Measurements from ENCODE around the gene PDYN. TPM values are rescaled to one million over a fixed set of nuclear protein-coding genes. Genes with fewer than 3 reads are reported as not detected.
"Not testable (repeated sequence)": the region's sequence is repeated elsewhere in the genome, so short reads cannot be mapped to it uniquely, and the experiment has no call there.

The PDYN gene
- polyA plus RNA-seq (ENCODE audit: insufficient read length in 4 of 4): under 1 TPM; 0.23 to 0.66 (median 0.35) TPM

DNA sequence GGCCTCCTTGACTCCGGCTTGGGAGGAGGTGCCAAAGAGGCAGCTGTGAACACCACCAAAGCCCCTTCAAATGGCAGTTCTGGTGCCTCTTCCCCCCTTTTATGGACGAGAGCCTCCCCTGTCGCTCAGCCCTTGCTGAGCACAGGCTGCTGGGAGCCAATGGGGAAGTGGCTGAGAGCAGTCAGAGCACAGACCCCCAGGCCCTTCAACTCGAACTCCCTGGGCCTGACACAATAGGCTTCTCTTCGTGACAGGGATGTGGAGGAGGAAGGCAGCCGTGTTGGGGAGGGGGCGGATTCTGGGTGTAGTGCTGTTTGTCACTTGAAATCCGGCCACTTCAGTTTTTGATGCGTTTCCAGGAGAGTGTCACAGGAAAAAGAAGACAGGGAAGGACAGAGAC lies at the start of gene PDYN:
Gene PDYN, minus strand, starts transcription at position 73 of the 400 bp plus-strand sequence. CDS start 10,974 bp downstream, outside the sequence.
- no peak for DNase-seq (ENCODE audit: low read depth in 4 of 4, low spot score in 3 of 4)

DNA sequence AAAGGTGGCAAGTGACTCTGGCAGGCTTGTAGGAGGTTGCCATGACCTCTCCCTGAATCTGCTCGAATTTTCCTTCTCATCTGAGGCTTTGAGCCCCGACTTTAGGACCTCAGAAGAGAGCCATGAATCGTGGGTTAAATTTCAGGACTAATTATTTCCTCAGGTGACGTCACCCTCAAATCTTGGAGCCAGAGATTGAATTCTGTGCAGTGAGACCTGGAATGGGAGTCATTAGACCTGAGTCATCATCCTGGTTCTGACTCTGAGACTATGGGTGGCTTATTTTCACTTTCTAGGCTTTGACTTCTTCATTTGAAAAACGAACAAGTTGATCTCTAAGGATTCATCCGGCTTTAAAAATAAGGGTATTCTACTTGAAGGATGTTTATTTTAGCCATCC lies 48.5 kb upstream of the PDYN start:
- DNase-seq (ENCODE audit: low read depth in 4 of 4, low spot score in 3 of 4): no peak

DNA sequence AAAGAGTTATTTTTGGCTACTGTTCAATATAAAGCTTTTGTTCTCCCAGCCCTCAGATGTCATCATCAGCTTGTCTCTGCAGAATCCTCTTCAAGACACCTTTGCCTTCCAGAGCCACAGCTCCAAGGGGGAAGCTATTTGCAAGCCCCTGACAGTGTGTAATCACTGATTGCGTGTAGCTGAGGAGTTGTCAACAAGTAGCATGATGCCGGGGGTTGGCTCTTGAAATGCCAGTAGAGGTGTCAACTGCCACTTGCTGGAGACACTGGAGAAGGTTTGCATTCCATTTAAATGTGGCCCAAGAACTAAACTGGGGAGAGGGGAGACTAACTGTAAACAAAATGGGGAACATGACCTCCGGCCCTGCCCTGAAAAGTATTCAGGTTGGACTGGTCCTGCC lies 44.3 kb upstream of the PDYN start:
- DNase-seq (ENCODE audit: low read depth in 4 of 4, low spot score in 3 of 4): no peak

DNA sequence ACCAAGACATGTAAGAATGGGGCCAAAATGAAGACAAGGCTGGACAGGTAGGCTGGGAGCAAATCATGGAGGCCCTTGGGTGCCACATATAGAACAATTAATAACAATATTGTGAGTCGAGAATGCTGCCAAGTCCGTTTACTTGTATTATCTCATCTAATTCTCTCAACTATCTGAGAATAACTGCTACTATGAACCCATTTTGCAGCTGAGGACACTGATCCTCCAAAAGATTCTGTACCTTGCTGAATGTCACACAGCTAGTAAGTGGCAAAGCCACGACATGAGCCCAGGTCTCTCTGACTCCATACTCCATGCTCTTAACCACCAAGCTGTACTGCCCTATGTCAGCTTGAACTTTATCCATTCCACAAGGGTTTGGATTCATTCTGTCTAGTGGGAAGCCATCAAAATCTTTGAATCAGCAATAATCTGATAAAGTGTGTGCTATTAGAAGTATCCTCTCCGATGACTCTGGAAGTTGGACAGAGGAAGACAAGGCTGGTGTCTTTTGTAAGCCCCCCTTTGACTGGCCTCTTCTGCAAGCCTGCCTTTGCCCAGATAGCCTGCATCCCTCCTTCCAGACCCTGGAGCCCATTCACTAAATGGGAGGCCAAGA lies 43.5 kb upstream of the PDYN start:
- DNase-seq (ENCODE audit: low read depth in 4 of 4, low spot score in 3 of 4): no peak

GRCh38 chr20:2036357-2036756 lies 42.5 kb upstream of the PDYN start:
- DNase-seq (ENCODE audit: low read depth in 4 of 4, low spot score in 3 of 4): not testable (repeated sequence)

- DNase-seq (ENCODE audit: low read depth in 4 of 4, low spot score in 3 of 4): no peak
Observed at GRCh38 chr20:2032168-2032567, 38.3 kb upstream of the PDYN start.

GRCh38 chr20:2026514-2026913 lies 32.7 kb upstream of the PDYN start:
- no peak for DNase-seq (ENCODE audit: low read depth in 4 of 4, low spot score in 3 of 4)

- no peak for DNase-seq (ENCODE audit: low read depth in 4 of 4, low spot score in 3 of 4)
Observed at GRCh38 chr20:2026004-2026403, 32.1 kb upstream of the PDYN start.

- no peak for DNase-seq (ENCODE audit: low read depth in 4 of 4, low spot score in 3 of 4)
Observed at GRCh38 chr20:2023151-2023550, 29.3 kb upstream of the PDYN start.

DNA sequence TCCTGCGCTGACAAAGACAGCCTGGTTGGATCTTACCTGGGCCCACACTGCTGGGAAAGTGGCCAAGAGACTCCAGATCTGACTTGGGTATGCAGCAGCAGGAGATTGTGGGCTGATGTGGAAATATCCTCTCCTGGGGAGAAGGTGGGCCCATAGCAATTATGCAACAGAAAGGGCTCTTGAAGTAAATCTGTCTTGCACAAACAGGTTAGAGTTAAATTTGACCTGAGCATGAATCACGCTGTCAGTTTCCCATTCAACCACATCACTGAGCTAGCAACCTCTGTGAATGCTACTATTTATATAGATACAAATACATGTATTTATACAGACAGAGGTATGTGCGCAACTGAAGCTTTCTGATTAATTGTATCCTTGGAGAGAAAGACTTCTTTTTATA lies 28.3 kb upstream of the PDYN start:
- DNase-seq (ENCODE audit: low read depth in 4 of 4, low spot score in 3 of 4): no peak

DNA sequence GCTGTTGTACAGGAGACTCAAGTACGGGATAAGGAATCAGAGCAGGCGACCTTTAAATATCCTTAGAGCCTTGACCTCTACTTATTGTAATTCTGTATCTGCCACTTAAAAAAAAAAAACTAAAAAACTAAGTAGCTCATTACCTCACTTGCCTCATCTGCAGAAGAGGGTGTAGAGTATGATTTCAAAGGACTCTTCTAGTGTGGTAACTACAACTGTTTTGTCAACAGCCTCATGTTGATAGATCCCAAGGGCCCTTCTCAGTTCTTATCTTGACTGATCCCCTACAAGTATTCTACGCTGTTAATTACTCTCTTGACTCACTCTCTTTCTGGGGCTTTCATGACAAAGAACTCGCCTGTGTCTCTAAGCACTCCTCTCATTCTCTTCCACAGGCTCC lies 16.7 kb upstream of the PDYN start:
- no peak for DNase-seq (ENCODE audit: low read depth in 4 of 4, low spot score in 3 of 4)

DNA sequence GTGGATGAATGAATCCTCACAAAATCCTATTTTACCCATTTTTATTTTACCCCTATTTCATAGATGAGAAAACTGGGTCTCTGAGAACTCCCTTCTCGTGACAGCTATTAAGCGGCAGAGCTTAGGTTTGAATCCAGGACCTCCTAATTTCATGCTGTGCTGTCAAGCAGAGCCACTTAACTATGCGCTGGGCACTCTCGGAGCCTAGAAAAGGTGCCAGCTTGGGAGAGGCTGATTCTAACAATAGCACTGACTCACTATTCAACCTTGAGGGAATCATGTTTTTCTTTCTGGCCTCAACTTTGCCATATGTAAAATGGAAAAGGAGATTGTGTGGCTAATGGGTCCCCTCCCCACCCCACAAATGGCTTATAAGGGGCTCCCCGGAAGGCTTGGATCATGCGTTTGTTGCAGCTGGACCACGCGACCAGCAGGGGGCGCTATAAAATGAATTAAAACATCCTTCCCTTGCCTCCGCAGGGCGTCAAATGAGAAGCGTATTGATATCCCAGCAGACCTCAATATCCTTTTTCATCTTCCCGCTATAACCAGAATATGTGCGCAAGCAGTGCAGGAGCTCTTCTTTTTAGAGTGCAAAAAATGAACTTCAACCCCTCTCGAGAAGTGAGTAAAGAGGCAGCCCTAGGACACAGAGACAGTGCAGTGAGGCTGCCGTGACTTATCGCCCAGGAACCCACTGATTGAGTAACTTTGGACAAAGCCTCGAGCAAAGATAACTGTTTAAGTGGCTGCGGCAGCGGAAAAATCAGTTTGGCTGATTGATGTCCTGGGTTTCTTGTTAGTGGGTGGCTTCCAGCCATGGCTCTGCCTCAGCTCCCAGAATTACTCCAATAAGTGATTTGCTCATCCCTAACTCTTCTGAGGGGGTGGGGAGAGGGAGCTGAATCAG lies 12.8 kb upstream of the PDYN start:
- no peak for DNase-seq (ENCODE audit: low read depth in 4 of 4, low spot score in 3 of 4)

GRCh38 chr20:2005831-2006426 lies 12.1 kb upstream of the PDYN start:
- DNase-seq (ENCODE audit: low read depth in 4 of 4, low spot score in 3 of 4): peak; percentile 62 to 76 (median 66)

DNA sequence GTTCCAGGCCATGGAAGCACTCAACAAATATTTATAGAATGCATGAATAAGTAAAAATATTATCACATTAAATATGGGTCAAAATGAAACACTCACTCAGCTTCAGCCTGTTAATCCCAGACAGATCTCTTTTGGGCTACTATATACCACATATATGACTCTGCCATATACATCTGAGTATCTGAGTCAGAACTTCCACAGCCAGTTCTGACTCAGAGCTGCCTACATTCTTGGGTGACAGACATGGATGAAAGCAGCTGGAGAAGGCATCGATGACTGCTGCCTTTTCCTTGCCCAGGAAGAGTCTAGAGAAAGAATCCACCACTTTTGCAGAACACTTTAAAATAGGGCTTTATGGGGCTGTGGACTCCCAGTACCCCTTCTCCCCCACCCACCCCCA lies 11.5 kb upstream of the PDYN start:
- no peak for DNase-seq (ENCODE audit: low read depth in 4 of 4, low spot score in 3 of 4)

GRCh38 chr20:2004171-2004570 lies 10.3 kb upstream of the PDYN start:
- DNase-seq (ENCODE audit: low read depth in 4 of 4, low spot score in 3 of 4): no peak

DNA sequence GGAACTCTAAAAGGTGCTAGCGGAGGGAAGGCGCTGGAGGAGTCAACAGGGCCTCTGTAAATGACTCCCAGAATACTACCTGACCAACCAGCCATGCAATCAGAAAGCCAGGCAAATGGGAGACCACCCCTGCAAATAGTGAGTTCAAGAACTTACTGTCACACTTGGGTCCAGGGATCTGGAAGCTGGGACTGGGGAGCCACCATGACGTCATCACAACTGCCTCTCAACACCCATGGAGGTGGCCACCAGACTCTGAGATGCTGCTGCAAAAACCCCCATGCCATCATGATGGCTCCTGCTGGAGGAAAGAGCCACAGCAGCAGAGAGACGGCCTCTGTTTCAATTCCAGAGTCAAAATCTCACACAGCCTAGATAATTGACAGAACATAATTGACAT lies 8.5 kb upstream of the PDYN start:
- DNase-seq (ENCODE audit: low read depth in 4 of 4, low spot score in 3 of 4): no peak

DNA sequence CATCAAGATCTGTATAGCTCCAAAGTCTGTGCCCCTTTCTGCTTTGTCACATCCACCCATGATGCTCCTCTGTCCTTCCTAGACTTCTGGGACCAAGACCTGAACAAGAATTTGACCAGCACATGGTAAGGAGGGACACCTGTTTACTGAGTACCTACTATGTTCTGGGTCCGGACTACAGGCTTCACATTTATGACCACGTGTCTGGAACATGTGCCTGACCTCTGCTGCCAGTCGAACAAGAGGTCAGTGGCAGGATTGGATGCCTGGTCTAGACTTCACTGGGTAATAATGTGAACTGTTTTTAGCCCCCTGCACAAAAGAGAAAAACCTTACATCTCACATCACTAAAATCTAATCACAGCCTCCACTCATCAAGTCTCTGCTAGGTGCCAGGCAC lies 7.3 kb upstream of the PDYN start:
- DNase-seq (ENCODE audit: low read depth in 4 of 4, low spot score in 3 of 4): no peak

DNA sequence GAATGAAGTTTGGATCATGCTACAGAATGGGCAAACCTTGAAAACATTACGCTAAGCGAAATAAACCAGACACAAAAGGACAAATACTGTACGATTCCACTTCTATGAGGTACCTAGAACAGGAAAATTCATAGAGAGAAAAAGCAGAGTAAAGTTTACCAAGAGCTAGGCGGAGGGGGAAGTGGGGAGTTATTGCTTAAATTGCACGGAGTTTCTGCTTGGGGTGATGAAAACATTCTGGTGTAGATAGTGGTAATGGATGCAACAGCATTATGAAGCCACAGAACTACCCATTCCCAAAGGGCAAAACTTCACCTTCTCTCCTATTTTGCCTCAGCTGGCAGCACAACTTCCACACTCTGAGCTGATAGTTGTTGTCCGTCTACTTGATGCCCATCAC lies 6.4 kb upstream of the PDYN start:
- no peak for DNase-seq (ENCODE audit: low read depth in 4 of 4, low spot score in 3 of 4)

- DNase-seq (ENCODE audit: low read depth in 4 of 4, low spot score in 3 of 4): no peak
Observed at GRCh38 chr20:1998715-1999114, 4.9 kb upstream of the PDYN start.

DNA sequence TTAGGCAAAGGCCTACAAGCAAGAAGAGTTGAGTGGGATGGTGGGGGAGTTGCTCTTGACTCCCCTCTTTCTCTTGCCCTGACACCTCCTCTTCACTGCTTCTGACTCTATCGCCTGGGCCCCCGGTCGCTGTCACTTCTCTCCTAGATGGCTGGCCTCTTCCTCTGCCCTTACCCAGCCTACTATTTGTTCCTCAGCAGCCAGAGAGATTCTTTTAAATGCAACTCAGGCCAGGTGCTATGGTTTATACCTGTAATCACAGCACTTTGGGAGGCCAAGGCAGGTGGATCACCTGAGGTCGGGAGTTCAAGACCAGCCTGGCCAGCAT lies 4.3 kb upstream of the PDYN start:
- no peak for DNase-seq (ENCODE audit: low read depth in 4 of 4, low spot score in 3 of 4)

DNA sequence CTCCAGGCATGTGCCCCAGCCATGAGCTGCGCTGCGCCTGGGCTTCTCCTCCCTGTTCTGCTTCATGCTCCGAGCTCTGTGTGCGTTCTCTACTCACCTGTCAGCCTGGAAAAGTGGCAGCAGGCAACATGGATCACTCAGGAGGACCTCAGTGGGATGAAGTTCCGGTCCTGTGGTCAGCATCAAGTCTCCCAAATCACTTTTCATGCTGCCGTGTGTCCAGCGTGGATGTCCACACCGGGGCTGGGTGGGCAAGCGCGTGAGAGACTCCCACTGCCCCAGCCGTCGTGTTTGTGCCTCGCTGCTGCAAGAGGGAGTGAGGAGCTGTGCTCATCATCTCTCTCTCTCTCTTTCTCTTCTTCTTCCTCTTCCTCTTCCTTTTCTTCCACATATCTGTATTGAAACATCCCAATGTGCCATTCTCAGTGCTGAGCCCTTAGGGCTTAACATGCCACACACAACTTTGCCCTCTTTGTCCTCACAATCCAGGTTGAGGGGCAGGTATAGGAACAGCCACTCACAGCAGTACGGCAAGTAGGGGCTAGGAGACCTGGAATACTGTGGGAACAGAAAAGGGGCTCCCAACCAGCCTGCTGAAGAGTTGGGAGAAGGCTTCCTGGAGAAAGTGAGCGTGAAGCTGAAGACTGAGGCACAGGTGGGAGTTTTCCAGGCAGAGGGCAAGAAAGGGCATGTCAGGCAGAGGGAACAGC lies 3.8 kb upstream of the PDYN start:
- no peak for DNase-seq (ENCODE audit: low read depth in 4 of 4, low spot score in 3 of 4)

All from right renal pelvis (tissue), 4 donors.